Loucy (cell line): ENCODE results near the gene DISC1.

ENCODE experiments used
- H2AFZ ChIP-seq: fragments of 200-600 bp; sonication (generic); 2 replicates; pipeline ENCODE4 v1.6.0; 2016; ENCODE audit warnings: antibody characterized with exemption, mild to moderate bottlenecking, low read length, moderate library complexity
- H3F3A ChIP-seq: fragments of 200-600 bp; 2 replicates; pipeline ENCODE4 v1.6.0; 2016; ENCODE audit warnings: antibody characterized with exemption, low read depth, mild to moderate bottlenecking
- H3K27me3 ChIP-seq: fragments of 200-600 bp; sonication (generic); 2 replicates; pipeline ENCODE4 v1.6.1; 2014; ENCODE audit warnings: low read length, mild to moderate bottlenecking; ENCODE audit not compliant: insufficient read depth, poor library complexity, severe bottlenecking
- H3K36me3 ChIP-seq: fragments of 200-600 bp; sonication (generic); 2 replicates; pipeline ENCODE4 v1.6.1; 2016; ENCODE audit warnings: low read length; ENCODE audit not compliant: insufficient read depth
- H3K4me1 ChIP-seq: fragments of 200-600 bp; sonication (generic); 2 replicates; pipeline ENCODE4 v1.5.1; 2014; ENCODE audit warnings: low read length, mild to moderate bottlenecking; ENCODE audit not compliant: insufficient read depth, poor library complexity, severe bottlenecking
- H3K4me2 ChIP-seq: fragments of 200-600 bp; sonication (generic); 2 replicates; pipeline ENCODE4 v1.6.0; 2014; ENCODE audit warnings: antibody characterized with exemption, low read length, low read depth, mild to moderate bottlenecking; ENCODE audit not compliant: poor library complexity, severe bottlenecking
- H3K4me3 ChIP-seq: fragments of 200-600 bp; sonication (generic); 2 replicates; pipeline ENCODE4 v1.5.1; 2014; ENCODE audit warnings: low read length, mild to moderate bottlenecking, mixed read lengths; ENCODE audit not compliant: poor library complexity, severe bottlenecking
- H3K79me2 ChIP-seq: fragments of 200-600 bp; sonication (generic); 2 replicates; pipeline ENCODE4 v1.6.1; 2014; ENCODE audit warnings: low read length; ENCODE audit not compliant: insufficient read depth
- H3K9ac ChIP-seq: fragments of 200-600 bp; sonication (generic); 2 replicates; pipeline ENCODE4 v1.6.0; 2014; ENCODE audit warnings: mild to moderate bottlenecking, low read depth, low read length, moderate library complexity; ENCODE audit not compliant: poor library complexity, severe bottlenecking
- H3K9me2 ChIP-seq: fragments of 200-600 bp; sonication (generic); replicated peaks from 2 replicates; pipeline ENCODE4 v1.6.1; 2016; ENCODE audit warnings: low read depth, low read length, mixed read lengths
- H3K9me3 ChIP-seq: fragments of 200-600 bp; sonication (generic); 2 replicates; pipeline ENCODE4 v1.6.1; 2014; ENCODE audit warnings: mild to moderate bottlenecking, antibody characterized with exemption, low read length, low read depth; ENCODE audit not compliant: insufficient read depth
- H4K20me1 ChIP-seq: fragments of 200-600 bp; sonication (generic); 2 replicates; pipeline ENCODE4 v1.6.0; 2014; ENCODE audit warnings: antibody characterized with exemption, low read length, mild to moderate bottlenecking; ENCODE audit not compliant: insufficient read depth, poor library complexity, severe bottlenecking
- EZH2phosphoT487 ChIP-seq: fragments of 200-600 bp; IDR thresholded peaks from 2 replicates; pipeline ENCODE4 v1.6.1; 2018; ENCODE audit warnings: antibody characterized with exemption, mild to moderate bottlenecking, moderate library complexity, borderline replicate concordance
- TF ChIP-seq, protein P1 (sequence below): fragments of 200-600 bp; sonication (generic); conservative IDR thresholded peaks from 2 replicates; pipeline ENCODE4 v1.5.1; 2014; ENCODE audit warnings: mild to moderate bottlenecking, antibody characterized with exemption, low read length

DISC1 gene

DNA sequence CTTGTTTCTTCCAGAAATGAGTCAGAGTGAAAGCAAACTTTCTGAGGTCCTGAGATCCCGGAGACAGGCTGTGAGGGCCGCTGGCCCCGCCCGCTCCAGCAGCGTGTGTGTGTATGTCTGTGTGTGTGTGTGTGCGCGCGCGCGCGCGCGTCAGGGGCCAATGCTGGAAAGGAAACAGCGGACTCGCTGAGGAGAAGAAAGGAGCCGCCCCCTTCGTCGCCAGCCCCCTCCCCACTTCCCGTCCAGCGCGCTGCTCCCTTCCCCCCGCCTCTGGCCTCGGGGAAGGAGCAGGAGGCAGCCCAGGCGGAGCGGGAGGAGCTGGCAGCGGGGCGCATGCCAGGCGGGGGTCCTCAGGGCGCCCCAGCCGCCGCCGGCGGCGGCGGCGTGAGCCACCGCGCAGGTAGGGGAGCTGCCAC lies at the start of gene DISC1:
Gene DISC1 (plus strand): TSS at position 256 of the 416 bp plus-strand sequence. CDS start 78 bp downstream, at position 334.
- peaks cover 40% of the 10 kb centered on the region for H3K79me2 ChIP-seq
- no peaks in the 10 kb centered on the region for H3K9me2 ChIP-seq
- H3F3A ChIP-seq: no peaks in the 10 kb centered on the region
- peak within 1 kb of the TSS; percentile 88 for H3K4me2 ChIP-seq
- peaks cover 12% of the 10 kb centered on the region for H4K20me1 ChIP-seq
- no peaks in the 10 kb centered on the region for H3K9me3 ChIP-seq
- H3K4me1 ChIP-seq: peaks cover 43% of the 10 kb centered on the region
- no peaks in the 10 kb centered on the region for H3K27me3 ChIP-seq
- H2AFZ ChIP-seq: peak within 1 kb of the TSS; percentile 75
- peak within 1 kb of the TSS; percentile 96 for H3K4me3 ChIP-seq
- H3K9ac ChIP-seq: peak within 1 kb of the TSS; percentile 93
- H3K36me3 ChIP-seq: no peaks in the 10 kb centered on the region
- TF ChIP-seq, protein P1, sequence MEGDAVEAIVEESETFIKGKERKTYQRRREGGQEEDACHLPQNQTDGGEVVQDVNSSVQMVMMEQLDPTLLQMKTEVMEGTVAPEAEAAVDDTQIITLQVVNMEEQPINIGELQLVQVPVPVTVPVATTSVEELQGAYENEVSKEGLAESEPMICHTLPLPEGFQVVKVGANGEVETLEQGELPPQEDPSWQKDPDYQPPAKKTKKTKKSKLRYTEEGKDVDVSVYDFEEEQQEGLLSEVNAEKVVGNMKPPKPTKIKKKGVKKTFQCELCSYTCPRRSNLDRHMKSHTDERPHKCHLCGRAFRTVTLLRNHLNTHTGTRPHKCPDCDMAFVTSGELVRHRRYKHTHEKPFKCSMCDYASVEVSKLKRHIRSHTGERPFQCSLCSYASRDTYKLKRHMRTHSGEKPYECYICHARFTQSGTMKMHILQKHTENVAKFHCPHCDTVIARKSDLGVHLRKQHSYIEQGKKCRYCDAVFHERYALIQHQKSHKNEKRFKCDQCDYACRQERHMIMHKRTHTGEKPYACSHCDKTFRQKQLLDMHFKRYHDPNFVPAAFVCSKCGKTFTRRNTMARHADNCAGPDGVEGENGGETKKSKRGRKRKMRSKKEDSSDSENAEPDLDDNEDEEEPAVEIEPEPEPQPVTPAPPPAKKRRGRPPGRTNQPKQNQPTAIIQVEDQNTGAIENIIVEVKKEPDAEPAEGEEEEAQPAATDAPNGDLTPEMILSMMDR: no peak
- no peak for TF ChIP-seq EZH2phosphoT487

DNA sequence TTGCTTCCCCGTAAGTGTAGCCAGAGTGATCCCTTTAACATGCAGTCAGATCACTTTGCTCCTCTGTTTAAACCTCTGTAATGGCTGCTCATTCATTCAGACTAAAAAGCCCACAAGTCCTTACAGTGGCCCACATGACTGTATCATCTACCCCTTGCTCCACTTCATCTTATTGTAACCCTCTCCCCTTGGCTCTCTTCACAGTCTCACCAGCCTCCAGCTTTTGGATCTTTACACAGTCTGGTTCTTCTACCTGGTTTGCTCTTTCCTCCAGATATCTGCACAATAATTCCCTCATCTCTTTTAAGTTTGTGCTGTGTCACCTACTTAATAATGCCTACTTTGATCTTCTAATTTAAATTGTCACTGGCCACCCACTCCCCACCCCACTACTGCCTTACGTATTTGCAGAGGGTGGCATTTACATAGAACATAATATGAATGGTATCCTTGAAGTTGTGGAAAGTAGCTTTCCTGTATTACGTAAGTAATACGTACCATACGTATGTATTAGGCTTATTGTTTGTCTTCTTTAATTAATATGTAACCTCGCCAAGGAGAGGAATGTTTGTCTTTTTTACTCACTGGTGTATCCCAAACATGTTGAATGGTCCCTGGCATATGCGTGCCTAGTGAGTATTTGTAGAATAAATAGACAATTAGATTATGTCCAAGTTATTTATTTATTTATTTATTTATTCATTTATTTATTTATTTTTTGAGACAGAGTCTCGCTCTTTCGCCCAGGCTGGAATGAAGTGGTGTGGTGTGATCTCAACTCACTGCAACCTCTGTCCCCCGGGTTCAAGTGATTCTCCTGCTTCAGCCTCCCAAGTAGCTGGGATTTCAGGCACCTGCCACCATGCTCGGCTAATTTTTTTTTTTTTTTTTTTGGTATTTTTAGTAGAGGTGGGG lies 49.5 kb upstream of the DISC1 start:
- Histone ChIP-seq H4K20me1 (no peaks in the 10 kb centered on the region), H3K79me2 (no peaks in the 10 kb centered on the region), H3K4me1 (no peaks in the 10 kb centered on the region), H3F3A (no peaks in the 10 kb centered on the region), H2AFZ (no peak overlapping the region), H3K9me3 (no peaks in the 10 kb centered on the region), H3K9me2 (no peaks in the 10 kb centered on the region), H3K4me2 (no peak overlapping the region), H3K4me3 (no peak overlapping the region), H3K9ac (no peak overlapping the region), H3K36me3 (no peaks in the 10 kb centered on the region), H3K27me3 (no peaks in the 10 kb centered on the region)
- TF ChIP-seq, protein P1: no peak
- no peak for TF ChIP-seq EZH2phosphoT487

DNA sequence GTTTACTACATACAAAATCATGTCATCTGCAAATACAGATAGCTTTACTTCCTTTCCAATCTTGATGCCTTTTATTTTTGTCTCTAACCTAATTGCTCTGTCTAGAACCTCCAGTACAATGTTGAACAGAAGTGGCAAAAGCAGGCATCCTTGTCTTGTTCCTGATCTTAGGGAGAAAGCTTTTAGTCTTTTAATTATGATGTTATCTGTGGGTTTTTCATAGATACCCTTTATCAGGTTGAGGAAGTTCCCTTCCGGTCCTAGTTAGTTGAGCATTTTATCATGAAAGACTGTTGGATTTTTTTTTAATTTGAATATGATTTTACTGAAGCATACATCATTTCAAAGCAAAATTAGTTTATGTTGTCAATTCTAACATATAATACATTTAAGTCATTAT lies 45.7 kb upstream of the DISC1 start:
- Histone ChIP-seq H3K36me3 (no peaks in the 10 kb centered on the region), H3K9me3 (no peaks in the 10 kb centered on the region), H4K20me1 (no peaks in the 10 kb centered on the region), H2AFZ (no peak overlapping the region), H3K4me1 (no peaks in the 10 kb centered on the region), H3K79me2 (no peaks in the 10 kb centered on the region), H3K9ac (no peak overlapping the region), H3F3A (no peaks in the 10 kb centered on the region), H3K27me3 (no peaks in the 10 kb centered on the region), H3K9me2 (no peaks in the 10 kb centered on the region), H3K4me2 (no peak overlapping the region), H3K4me3 (no peak overlapping the region)
- TF ChIP-seq EZH2phosphoT487: no peak
- TF ChIP-seq, protein P1: no peak
